Measurements from ENCODE around the gene KCNIP1. TPM values are rescaled to one million over a fixed set of nuclear protein-coding genes. Genes with fewer than 3 reads are reported as not detected.

Gene KCNIP1
- total RNA-seq, 2 donors from 2014 or later, result not detected

GRCh38 chr5:170635706-170636105 is 131.9 kb downstream of the KCNIP1 start:
- Histone ChIP-seq H3K4me1 (ENCODE audit: control insufficient read depth, insufficient read depth, low read length) (no peaks in the 10 kb centered on the region), H3K27ac (ENCODE audit: low read depth, low read length) (no peak overlapping the region), H3K9me3 (ENCODE audit: control insufficient read depth, low read length) (no peaks in the 10 kb centered on the region), H3K36me3 (ENCODE audit: control insufficient read depth, insufficient read depth, low read length) (no peaks in the 10 kb centered on the region), H3K9ac (ENCODE audit: extremely low read depth, low read length, poor library complexity, severe bottlenecking) (no peak overlapping the region), H3K4me3 (ENCODE audit: low read length) (no peak overlapping the region), H3K27me3 (ENCODE audit: control insufficient read depth, insufficient read depth, low read length, poor library complexity, severe bottlenecking) (peaks cover 9% of the 10 kb centered on the region)
- no peak overlapping the region for H3K4me3 Mint-ChIP-seq
- peaks cover 16% of the 10 kb centered on the region for H3K4me1 Mint-ChIP-seq
- 96 to 100% methylated on average over 3 of the region's 3 CpGs for WGBS, 2 experiments (ENCODE audit: insufficient coverage in 1 of 2, insufficient read length in 1 of 2)
- no peak for TF ChIP-seq CTCF (conservative IDR thresholded peaks at IDR 0.05)
- no peak overlapping the region for H3K27ac Mint-ChIP-seq
- H3K36me3 Mint-ChIP-seq (ENCODE audit: low read depth), result no peaks in the 10 kb centered on the region
- H3K9me3 Mint-ChIP-seq, result no peaks in the 10 kb centered on the region
- DNase-seq, result peak; percentile 28
- peaks cover 5% of the 10 kb centered on the region for H3K27me3 Mint-ChIP-seq (ENCODE audit: insufficient read depth)

- Mint-ChIP-seq H3K36me3 (ENCODE audit: low read depth) (no peaks in the 10 kb centered on the region), H3K4me3 (no peak overlapping the region), H3K27ac (no peak overlapping the region), H3K9me3 (no peaks in the 10 kb centered on the region), H3K4me1 (peaks cover 16% of the 10 kb centered on the region), H3K27me3 (ENCODE audit: insufficient read depth) (peaks cover 9% of the 10 kb centered on the region)
- WGBS, 2 experiments (ENCODE audit: insufficient coverage in 1 of 2, insufficient read length in 1 of 2), result 93 to 97% methylated on average over 11 of the region's 11 CpGs
- Histone ChIP-seq H3K27ac (ENCODE audit: low read depth, low read length) (no peak overlapping the region), H3K4me1 (ENCODE audit: control insufficient read depth, insufficient read depth, low read length) (no peaks in the 10 kb centered on the region), H3K27me3 (ENCODE audit: control insufficient read depth, insufficient read depth, low read length, poor library complexity, severe bottlenecking) (peaks cover 8% of the 10 kb centered on the region), H3K36me3 (ENCODE audit: control insufficient read depth, insufficient read depth, low read length) (no peaks in the 10 kb centered on the region), H3K4me3 (ENCODE audit: low read length) (no peak overlapping the region), H3K9ac (ENCODE audit: extremely low read depth, low read length, poor library complexity, severe bottlenecking) (no peak overlapping the region), H3K9me3 (ENCODE audit: control insufficient read depth, low read length) (no peaks in the 10 kb centered on the region)
- peak; percentile 17 for DNase-seq
- no peak for TF ChIP-seq CTCF (conservative IDR thresholded peaks at IDR 0.05)
Observed at GRCh38 chr5:170636206-170636605, 132.4 kb downstream of the KCNIP1 start.

- H3K9me3 Mint-ChIP-seq, result no peaks in the 10 kb centered on the region
- WGBS, 2 experiments (ENCODE audit: insufficient coverage in 1 of 2, insufficient read length in 1 of 2), result 91 to 96% methylated on average over 6 to 8 of the region's 8 CpGs
- H3K4me3 Mint-ChIP-seq, result no peak overlapping the region
- no peak overlapping the region for H3K27ac Mint-ChIP-seq
- Histone ChIP-seq H3K9me3 (ENCODE audit: control insufficient read depth, low read length) (no peaks in the 10 kb centered on the region), H3K4me3 (ENCODE audit: low read length) (no peak overlapping the region), H3K27ac (ENCODE audit: low read depth, low read length) (no peak overlapping the region), H3K27me3 (ENCODE audit: control insufficient read depth, insufficient read depth, low read length, poor library complexity, severe bottlenecking) (peaks cover 8% of the 10 kb centered on the region), H3K36me3 (ENCODE audit: control insufficient read depth, insufficient read depth, low read length) (no peaks in the 10 kb centered on the region), H3K4me1 (ENCODE audit: control insufficient read depth, insufficient read depth, low read length) (no peaks in the 10 kb centered on the region), H3K9ac (ENCODE audit: extremely low read depth, low read length, poor library complexity, severe bottlenecking) (no peak overlapping the region)
- peaks cover 9% of the 10 kb centered on the region for H3K27me3 Mint-ChIP-seq (ENCODE audit: insufficient read depth)
- TF ChIP-seq CTCF (conservative IDR thresholded peaks at IDR 0.05), result no peak
- H3K4me1 Mint-ChIP-seq, result peaks cover 16% of the 10 kb centered on the region
- no peaks in the 10 kb centered on the region for H3K36me3 Mint-ChIP-seq (ENCODE audit: low read depth)
- DNase-seq, result peak; percentile 33
Observed at GRCh38 chr5:170636801-170637477, 133.1 kb downstream of the KCNIP1 start.
